BLaER1 (cell line): Measurements from ENCODE around the gene DEXI.
"Not testable (repeated sequence)": the region's sequence is repeated elsewhere in the genome, so short reads cannot be mapped to it uniquely, and the experiment has no call there.

Source experiments
- H3K27ac ChIP-seq: shearing (Covaris generic); formaldehyde crosslinking; 2 replicates; pipeline ENCODE4 v1.8.1; 2022
- H3K27me3 ChIP-seq: shearing (Covaris generic); formaldehyde crosslinking; 2 replicates; pipeline ENCODE4 v1.8.1; 2022
- H3K36me3 ChIP-seq: shearing (Covaris generic); formaldehyde crosslinking; 2 replicates; pipeline ENCODE4 v1.8.1; 2022
- H3K4me1 ChIP-seq: shearing (Covaris generic); formaldehyde crosslinking; 2 replicates; pipeline ENCODE4 v1.8.1; 2022
- H3K4me2 ChIP-seq: shearing (Covaris generic); formaldehyde crosslinking; 2 replicates; pipeline ENCODE4 v1.8.1; 2022
- H3K4me3 ChIP-seq: shearing (Covaris generic); formaldehyde crosslinking; 2 replicates; pipeline ENCODE4 v1.8.1; 2022
- H3K9ac ChIP-seq: shearing (Covaris generic); formaldehyde crosslinking; 2 replicates; pipeline ENCODE4 v1.8.1; 2022
- H3K9me3 ChIP-seq: shearing (Covaris generic); formaldehyde crosslinking; 2 replicates; pipeline ENCODE4 v1.8.1; 2022
- H4K20me1 ChIP-seq: shearing (Covaris generic); formaldehyde crosslinking; 2 replicates; pipeline ENCODE4 v1.8.1; 2022
- Cebpa-rat ChIP-seq: shearing (Covaris generic); IDR thresholded peaks from 2 replicates; pipeline ENCODE4 v1.8.1; 2022

The DEXI gene

DNA sequence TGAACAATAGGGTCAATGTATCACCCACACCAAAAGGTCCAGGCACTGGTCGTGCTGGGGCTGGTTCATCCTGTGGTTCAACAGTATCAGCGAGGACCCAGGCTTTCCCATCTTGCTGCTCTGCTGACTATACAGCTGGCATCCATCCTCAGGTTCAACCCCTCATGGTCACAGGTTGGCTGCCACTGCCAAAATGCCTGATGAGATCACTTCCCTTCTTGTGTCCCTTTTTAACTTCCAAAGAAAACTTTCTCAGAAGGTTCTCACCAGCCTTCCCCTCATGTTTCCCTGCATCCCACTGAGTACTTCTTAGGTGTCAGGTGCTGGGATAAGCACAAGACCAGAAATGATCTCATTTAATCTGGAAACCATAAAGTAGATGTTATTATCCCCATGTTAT is 27.8 kb upstream of the DEXI start:
- Histone ChIP-seq H3K4me3 (no peak overlapping the region), H3K4me1 (peaks cover 35% of the 10 kb centered on the region), H3K9me3 (no peaks in the 10 kb centered on the region), H3K36me3 (peaks cover 84% of the 10 kb centered on the region), H3K27ac (no peak overlapping the region), H3K27me3 (no peaks in the 10 kb centered on the region), H3K9ac (no peak overlapping the region), H4K20me1 (peaks cover 28% of the 10 kb centered on the region), H3K4me2 (no peak overlapping the region)
- no peak for TF ChIP-seq Cebpa-rat

GRCh38 chr16:10969615-10970014 is 27.3 kb upstream of the DEXI start:
- peaks cover 84% of the 10 kb centered on the region for H3K36me3 ChIP-seq
- no peaks in the 10 kb centered on the region for H3K27me3 ChIP-seq
- TF ChIP-seq Cebpa-rat = no peak
- H3K4me3 ChIP-seq = no peak overlapping the region
- no peak overlapping the region for H3K27ac ChIP-seq
- peaks cover 33% of the 10 kb centered on the region for H4K20me1 ChIP-seq
- peaks cover 39% of the 10 kb centered on the region for H3K4me1 ChIP-seq
- no peaks in the 10 kb centered on the region for H3K9me3 ChIP-seq
- no peak overlapping the region for H3K4me2 ChIP-seq
- no peak overlapping the region for H3K9ac ChIP-seq

GRCh38 chr16:10968498-10968897 is 26.2 kb upstream of the DEXI start:
- H3K27me3 ChIP-seq = no peaks in the 10 kb centered on the region
- peaks cover 45% of the 10 kb centered on the region for H3K4me1 ChIP-seq
- no peak overlapping the region for H3K4me3 ChIP-seq
- H3K36me3 ChIP-seq = peaks cover 82% of the 10 kb centered on the region
- H3K27ac ChIP-seq = no peak overlapping the region
- no peaks in the 10 kb centered on the region for H3K9me3 ChIP-seq
- TF ChIP-seq Cebpa-rat = no peak
- no peak overlapping the region for H3K4me2 ChIP-seq
- H4K20me1 ChIP-seq = peaks cover 42% of the 10 kb centered on the region
- H3K9ac ChIP-seq = no peak overlapping the region

DNA sequence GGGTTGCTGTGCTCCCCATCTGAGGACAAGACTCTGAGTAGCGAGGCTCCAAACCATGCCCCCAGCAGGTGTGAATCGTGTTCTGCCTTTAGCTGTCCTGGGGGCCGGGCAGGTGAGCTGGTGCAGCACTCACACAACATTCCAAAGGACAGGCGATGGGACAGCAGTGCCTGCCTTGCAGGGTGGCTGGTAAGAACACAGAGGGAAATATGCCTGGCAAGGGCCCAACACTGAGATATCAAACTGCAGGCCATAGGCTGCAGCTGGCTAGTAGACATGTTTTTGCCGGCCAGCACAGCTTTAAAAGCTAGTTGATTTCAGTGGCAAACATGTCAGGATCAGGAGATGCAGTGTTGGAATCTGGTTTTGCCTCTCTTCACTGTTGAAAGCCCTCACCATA is 25.7 kb upstream of the DEXI start:
- H3K36me3 ChIP-seq = peaks cover 82% of the 10 kb centered on the region
- H3K27me3 ChIP-seq = no peaks in the 10 kb centered on the region
- peaks cover 47% of the 10 kb centered on the region for H4K20me1 ChIP-seq
- no peak overlapping the region for H3K9ac ChIP-seq
- no peak overlapping the region for H3K27ac ChIP-seq
- H3K9me3 ChIP-seq = no peaks in the 10 kb centered on the region
- H3K4me2 ChIP-seq = no peak overlapping the region
- no peak for TF ChIP-seq Cebpa-rat
- peaks cover 40% of the 10 kb centered on the region for H3K4me1 ChIP-seq
- H3K4me3 ChIP-seq = no peak overlapping the region

GRCh38 chr16:10966559-10966958 is 24.3 kb upstream of the DEXI start:
- H3K27me3 ChIP-seq, H3K4me2 ChIP-seq, H3K9ac ChIP-seq, H3K4me3 ChIP-seq, H3K9me3 ChIP-seq, H3K27ac ChIP-seq: not testable (repeated sequence)
- Histone ChIP-seq H3K36me3 (peaks cover 82% of the 10 kb centered on the region), H4K20me1 (peaks cover 47% of the 10 kb centered on the region), H3K4me1 (peaks cover 26% of the 10 kb centered on the region)

DNA sequence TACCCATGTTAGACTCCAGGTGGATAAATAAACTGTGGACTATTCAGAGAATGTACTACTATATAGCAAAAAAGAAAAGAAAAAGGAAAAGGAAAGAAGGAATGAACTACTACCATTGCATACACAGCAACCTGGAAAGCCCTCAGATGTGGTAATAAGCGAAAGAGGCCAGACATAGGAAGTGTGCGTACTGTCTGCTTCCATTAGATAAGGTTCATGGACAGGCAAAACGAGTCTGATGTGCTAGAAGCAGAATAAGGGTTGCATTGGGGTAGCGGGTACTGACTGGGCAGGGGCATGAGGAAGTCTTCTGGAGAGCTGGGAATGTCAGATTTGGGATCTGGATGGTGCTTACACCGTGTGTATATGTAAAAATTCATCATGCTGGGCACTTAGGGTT is 23.9 kb upstream of the DEXI start:
- TF ChIP-seq Cebpa-rat = no peak
- peaks cover 47% of the 10 kb centered on the region for H4K20me1 ChIP-seq
- no peak overlapping the region for H3K4me3 ChIP-seq
- no peaks in the 10 kb centered on the region for H3K9me3 ChIP-seq
- H3K9ac ChIP-seq = no peak overlapping the region
- peak overlapping the region; percentile 54; the same call in 1 of the 2 replicates for H3K4me2 ChIP-seq
- H3K27me3 ChIP-seq = no peaks in the 10 kb centered on the region
- H3K4me1 ChIP-seq = peaks cover 25% of the 10 kb centered on the region
- no peak overlapping the region for H3K27ac ChIP-seq
- peaks cover 83% of the 10 kb centered on the region for H3K36me3 ChIP-seq

DNA sequence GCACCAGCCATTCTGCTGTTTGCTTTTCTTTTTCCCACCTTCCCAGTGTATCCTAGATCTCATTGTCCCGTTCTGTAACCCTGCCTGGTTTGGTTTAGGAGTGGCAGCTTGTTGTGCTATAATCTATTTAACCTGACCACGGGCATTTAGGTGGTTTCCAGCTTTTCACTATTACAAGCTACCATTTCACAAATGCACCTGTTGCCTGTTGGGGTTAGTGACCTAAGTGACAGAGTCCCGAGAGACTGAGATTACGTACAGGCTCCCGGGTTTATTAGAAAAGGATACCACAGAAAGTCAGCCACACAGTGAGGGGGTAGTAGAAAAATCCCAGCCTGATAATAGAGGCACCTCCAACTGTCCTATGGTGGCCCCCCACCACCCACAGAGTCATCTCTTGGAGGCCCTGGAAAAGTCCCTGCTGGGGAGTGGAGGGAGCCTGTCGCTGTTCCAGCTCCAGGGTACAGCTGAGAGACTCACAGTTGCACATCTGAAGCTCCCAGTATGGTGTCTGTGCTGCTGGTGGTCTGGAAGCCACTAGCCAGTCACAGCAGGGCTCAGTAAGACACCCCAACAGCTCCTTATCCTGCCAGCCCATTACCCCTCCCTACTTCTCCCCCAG is 23.3 kb upstream of the DEXI start:
- Histone ChIP-seq H4K20me1 (peaks cover 47% of the 10 kb centered on the region), H3K4me2 (peak overlapping the region; percentile 54), H3K27me3 (no peaks in the 10 kb centered on the region), H3K36me3 (peaks cover 82% of the 10 kb centered on the region), H3K27ac (no peak overlapping the region), H3K9ac (no peak overlapping the region), H3K9me3 (no peaks in the 10 kb centered on the region), H3K4me3 (no peak overlapping the region), H3K4me1 (peaks cover 25% of the 10 kb centered on the region)
- TF ChIP-seq Cebpa-rat = no peak

DNA sequence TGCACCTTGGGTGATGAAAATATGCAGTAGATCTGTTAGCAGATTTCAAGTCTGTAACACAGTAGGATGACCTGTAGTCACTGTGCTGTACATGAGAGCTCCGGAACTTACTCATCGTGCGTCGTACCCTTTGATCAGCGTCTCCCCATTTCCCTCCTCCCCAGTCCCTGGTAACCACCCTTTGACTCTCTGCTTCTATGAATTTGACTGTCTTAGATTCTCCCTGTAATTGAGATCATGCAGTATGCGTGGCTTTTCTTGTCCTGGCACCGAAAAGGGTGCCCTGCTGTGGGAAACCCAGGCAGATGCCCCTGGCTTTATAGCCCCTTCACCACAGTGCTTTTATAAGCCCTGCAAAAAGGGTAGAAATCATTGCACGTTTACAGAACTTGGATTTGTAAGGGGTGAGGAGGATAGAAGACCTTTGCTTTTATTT is 22.6 kb upstream of the DEXI start:
- peaks cover 75% of the 10 kb centered on the region for H3K36me3 ChIP-seq
- TF ChIP-seq Cebpa-rat = no peak
- H4K20me1 ChIP-seq = peaks cover 47% of the 10 kb centered on the region
- no peak overlapping the region for H3K27ac ChIP-seq
- no peak overlapping the region for H3K4me3 ChIP-seq
- no peaks in the 10 kb centered on the region for H3K9me3 ChIP-seq
- peaks cover 25% of the 10 kb centered on the region for H3K4me1 ChIP-seq
- no peak overlapping the region for H3K9ac ChIP-seq
- peak overlapping the region; percentile 54 for H3K4me2 ChIP-seq
- no peaks in the 10 kb centered on the region for H3K27me3 ChIP-seq

DNA sequence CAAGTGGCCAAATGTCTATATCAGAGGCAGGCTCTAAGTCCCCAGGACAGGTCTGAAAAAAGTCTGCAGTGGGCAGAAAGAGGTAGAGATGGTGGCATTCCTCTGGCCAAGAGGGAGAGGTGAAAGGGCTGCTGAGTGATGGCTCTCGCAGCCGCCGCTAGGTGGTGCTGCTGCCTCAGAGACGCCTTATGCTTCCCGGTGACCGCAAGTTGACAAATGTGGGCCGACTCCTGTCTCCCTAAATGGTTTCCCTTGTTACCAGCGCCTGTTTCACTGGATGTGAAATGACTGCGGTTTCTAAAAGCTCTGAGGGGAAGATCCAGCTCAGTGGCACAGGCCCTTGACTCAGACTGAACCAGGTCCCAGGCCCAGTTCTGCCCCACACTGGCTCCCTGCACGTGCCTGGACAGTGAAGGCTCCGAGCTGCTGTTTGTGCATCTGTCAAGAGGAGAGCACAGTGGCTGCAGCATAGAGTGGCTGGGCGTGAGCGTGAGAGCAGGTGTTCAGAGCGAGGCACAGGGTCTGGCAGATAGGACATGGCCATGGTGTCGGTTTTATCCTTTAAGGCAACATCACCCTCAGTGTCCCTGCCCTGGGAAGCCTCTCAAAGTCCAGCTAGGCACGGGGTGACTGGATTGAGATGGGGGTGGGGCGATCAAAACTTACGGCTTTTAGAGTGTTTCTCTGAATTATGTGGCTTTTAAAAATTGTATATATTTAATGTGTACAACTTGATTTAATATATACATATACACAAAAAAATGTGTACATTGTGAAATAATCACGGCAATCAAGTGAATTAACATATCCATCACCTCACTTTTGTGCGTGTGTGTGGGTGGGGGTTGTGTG is 22.0 kb upstream of the DEXI start:
- no peak for TF ChIP-seq Cebpa-rat
- Histone ChIP-seq H4K20me1 (peaks cover 47% of the 10 kb centered on the region), H3K4me1 (peaks cover 25% of the 10 kb centered on the region), H3K27me3 (no peaks in the 10 kb centered on the region), H3K36me3 (peaks cover 73% of the 10 kb centered on the region), H3K9ac (no peak overlapping the region), H3K27ac (no peak overlapping the region), H3K9me3 (no peaks in the 10 kb centered on the region), H3K4me2 (peak overlapping the region; percentile 54), H3K4me3 (no peak overlapping the region)

- Histone ChIP-seq H3K4me2 (no peak overlapping the region), H3K27ac (no peak overlapping the region), H3K36me3 (peaks cover 69% of the 10 kb centered on the region), H3K9me3 (no peaks in the 10 kb centered on the region), H3K4me1 (peaks cover 47% of the 10 kb centered on the region), H3K4me3 (no peak overlapping the region), H3K9ac (0 out of 2 replicates have a peak overlapping the region, but pooled peaks have one; percentile 34), H3K27me3 (no peaks in the 10 kb centered on the region), H4K20me1 (peaks cover 46% of the 10 kb centered on the region)
- TF ChIP-seq Cebpa-rat = no peak
Observed at GRCh38 chr16:10961231-10961630, 19.0 kb upstream of the DEXI start.
